ENCODE measurements around the gene ZNF697. TPM values are rescaled to one million over a fixed set of nuclear protein-coding genes. Genes with fewer than 3 reads are reported as not detected.
"Not testable (repeated sequence)": the region's sequence is repeated elsewhere in the genome, so short reads cannot be mapped to it uniquely, and the experiment has no call there.

Gene ZNF697
- total RNA-seq (2014; rRNA removed; shearing (Covaris generic)) = 2.6 and 4.5 TPM in 2 replicates

- DNase-seq (ENCODE audit: low spot score) = peak; percentile 96
- in situ Hi-C loops (cut with HindIII; ENCODE audit: low sequenced_read_pairs) = no loop called here
Observed at GRCh38 chr1:119647734-119648619, at the start of gene ZNF697. TSS of gene ZNF697 (minus strand) at chr1:119648266. CDS start at chr1:119626100, 22,166 bp downstream.

DNA sequence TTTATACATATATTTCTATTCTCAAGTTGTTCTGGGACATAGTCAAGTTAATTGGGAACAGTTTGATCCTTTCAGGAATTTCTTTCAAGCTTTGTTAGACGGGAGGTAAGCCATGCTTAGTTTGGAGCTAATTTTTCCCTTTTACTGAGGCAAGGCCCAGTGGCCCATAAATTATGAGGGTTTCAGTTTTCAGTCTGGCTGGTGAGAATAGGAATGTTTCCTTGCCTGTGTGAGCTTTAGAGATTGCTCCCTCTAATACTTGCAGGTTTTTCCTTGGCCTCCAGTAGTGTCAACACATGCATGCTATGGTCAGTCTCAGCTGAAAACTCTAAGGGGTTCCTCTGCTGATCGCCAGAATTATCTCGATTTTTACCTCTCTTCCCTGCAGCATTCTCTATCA is 49.5 kb upstream of the ZNF697 start:
- DNase-seq (ENCODE audit: low spot score) = no peak
- in situ Hi-C loops (cut with HindIII; ENCODE audit: low sequenced_read_pairs) = no loop called here

- in situ Hi-C loops (cut with HindIII; ENCODE audit: low sequenced_read_pairs); DNase-seq (ENCODE audit: low spot score): not testable (repeated sequence)
Observed at GRCh38 chr1:119696863-119697262, 48.8 kb upstream of the ZNF697 start.

DNA sequence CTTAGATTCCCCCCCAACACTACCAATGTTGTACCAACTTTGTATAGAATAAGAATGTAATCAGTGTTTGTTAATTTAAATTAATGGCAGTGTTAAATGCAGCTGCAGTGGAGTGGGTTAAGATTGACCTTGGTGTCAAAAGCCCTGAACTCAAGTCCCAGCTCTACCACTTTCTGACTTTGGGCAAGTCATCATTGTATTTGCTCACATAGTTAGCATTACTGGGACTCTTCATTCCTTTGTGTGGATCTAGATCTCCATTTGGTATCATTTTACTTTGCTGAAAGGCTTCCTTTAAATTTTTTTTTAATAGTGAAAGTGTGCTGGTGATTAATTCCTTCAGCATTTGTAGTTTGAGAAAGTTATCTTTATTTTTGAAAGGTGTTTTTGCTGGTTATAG is 41.4 kb upstream of the ZNF697 start:
- in situ Hi-C loops (cut with HindIII; ENCODE audit: low sequenced_read_pairs) = no loop called here
- no peak for DNase-seq (ENCODE audit: low spot score)

DNA sequence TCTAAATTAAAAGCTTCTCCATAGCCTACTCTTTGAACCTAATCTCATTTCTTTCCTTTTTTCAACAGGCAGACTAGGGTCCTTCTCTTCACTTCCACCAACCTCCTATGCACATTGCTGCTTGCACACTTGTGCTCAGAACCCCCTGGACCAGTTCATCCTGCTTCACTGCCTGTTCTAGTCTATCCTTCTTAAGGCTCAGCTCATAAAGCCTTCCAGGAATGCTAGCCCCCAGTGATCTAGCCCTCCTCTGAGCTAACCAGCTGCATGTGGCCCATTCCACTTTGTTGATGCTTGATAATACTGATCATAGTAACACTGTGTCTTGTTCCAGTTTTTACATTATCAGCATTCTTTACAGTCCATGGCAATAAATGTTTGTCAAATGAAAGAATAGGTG is 40.7 kb upstream of the ZNF697 start:
- no peak for DNase-seq (ENCODE audit: low spot score)
- in situ Hi-C loops (cut with HindIII; ENCODE audit: low sequenced_read_pairs) = no loop called here

- no peak for DNase-seq (ENCODE audit: low spot score)
- in situ Hi-C loops (cut with HindIII; ENCODE audit: low sequenced_read_pairs) = no loop called here
Observed at GRCh38 chr1:119687434-119688079, 39.5 kb upstream of the ZNF697 start.

DNA sequence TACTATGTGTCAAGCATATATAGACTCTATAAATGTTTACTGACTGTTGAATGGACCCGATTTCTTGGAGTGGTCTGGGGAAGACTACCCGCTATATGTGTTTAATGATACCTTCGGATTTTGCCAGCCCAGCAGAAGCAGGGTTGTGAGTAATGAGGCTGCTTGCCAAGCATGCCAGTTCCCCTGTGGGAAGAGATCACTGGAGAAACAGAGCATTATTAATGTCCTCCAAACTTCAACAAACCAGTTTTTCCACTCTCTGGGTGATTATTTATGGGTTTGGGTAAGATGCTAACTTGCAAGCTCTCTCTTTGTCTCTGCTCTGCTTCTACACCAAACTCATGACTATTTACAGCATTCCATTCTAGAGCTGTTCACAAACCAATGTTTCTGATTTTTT is 38.6 kb upstream of the ZNF697 start:
- DNase-seq (ENCODE audit: low spot score) = no peak
- in situ Hi-C loops (cut with HindIII; ENCODE audit: low sequenced_read_pairs) = no loop called here

DNA sequence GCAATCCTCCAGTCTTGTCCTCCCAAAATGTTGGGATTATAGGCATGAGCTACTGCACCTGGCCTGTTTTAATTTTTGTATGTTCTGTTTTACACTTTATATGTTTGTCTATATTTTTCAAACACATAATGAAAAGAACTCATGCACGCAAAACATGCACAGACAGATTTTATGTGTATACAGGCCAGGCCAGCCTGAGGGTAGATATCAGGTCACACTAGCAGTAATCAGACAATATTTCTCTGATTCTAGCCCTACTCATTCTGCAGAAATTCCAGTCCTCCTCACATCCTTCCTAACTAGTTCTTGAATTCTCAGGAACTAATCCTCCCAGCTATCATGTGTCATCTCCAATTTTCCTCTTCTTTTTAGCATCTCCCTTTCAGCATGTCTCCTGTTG is 35.8 kb upstream of the ZNF697 start:
- no peak for DNase-seq (ENCODE audit: low spot score)
- in situ Hi-C loops (cut with HindIII; ENCODE audit: low sequenced_read_pairs) = no loop called here

- in situ Hi-C loops (cut with HindIII; ENCODE audit: low sequenced_read_pairs) = no loop called here
- DNase-seq (ENCODE audit: low spot score) = no peak
Observed at GRCh38 chr1:119682141-119682540, 34.1 kb upstream of the ZNF697 start.

DNA sequence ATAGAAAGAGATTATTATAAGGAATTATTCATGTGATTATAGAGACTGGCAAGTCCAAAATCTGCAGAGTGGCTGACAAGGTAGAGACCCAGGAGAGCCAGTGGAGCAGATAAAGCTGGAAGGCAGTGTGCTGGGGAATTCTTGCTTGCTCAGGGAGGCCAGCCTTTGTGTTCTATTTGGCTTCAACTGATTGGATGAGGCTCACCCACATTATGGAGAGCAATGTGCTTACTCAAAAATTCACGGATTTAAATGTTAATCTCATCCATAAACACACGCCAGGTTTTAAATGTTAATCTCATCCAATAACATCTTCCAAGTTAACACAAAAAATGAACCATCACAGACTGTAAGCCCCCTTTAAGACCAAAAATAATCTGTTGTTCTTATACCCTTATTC is 33.5 kb upstream of the ZNF697 start:
- in situ Hi-C loops (cut with HindIII; ENCODE audit: low sequenced_read_pairs) = no loop called here
- DNase-seq (ENCODE audit: low spot score) = no peak

- in situ Hi-C loops (cut with HindIII; ENCODE audit: low sequenced_read_pairs) = no loop called here
- DNase-seq (ENCODE audit: low spot score) = no peak
Observed at GRCh38 chr1:119680723-119681122, 32.7 kb upstream of the ZNF697 start.

DNA sequence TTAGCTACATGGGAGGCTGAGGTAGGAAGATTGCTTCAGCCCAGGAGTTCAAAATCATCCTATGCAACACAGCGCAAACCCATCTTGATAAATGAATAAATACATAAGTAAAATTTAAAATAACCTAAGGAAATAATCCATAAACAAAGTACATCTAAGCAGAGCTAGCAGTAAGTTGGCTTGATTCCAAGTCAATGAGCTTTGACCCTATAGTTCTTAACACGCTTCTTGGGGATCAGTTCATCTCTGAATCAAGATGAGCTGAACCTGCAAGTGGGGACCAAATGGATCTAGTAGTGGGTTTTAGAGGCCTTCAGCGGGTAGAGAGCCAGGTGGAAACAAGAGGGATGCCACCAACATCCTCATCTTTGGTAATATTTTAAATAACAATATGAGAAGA is 32.1 kb upstream of the ZNF697 start:
- in situ Hi-C loops (cut with HindIII; ENCODE audit: low sequenced_read_pairs) = no loop called here
- no peak for DNase-seq (ENCODE audit: low spot score)

GRCh38 chr1:119679223-119679622 is 31.2 kb upstream of the ZNF697 start:
- no peak for DNase-seq (ENCODE audit: low spot score)
- in situ Hi-C loops (cut with HindIII; ENCODE audit: low sequenced_read_pairs) = no loop called here

- in situ Hi-C loops (cut with HindIII; ENCODE audit: low sequenced_read_pairs) = no loop called here
- DNase-seq (ENCODE audit: low spot score) = no peak
Observed at GRCh38 chr1:119676571-119677206, 28.6 kb upstream of the ZNF697 start.

- peak; percentile 85 for DNase-seq (ENCODE audit: low spot score)
- in situ Hi-C loops (cut with HindIII; ENCODE audit: low sequenced_read_pairs) = no loop called here
Observed at GRCh38 chr1:119675349-119676345, 27.6 kb upstream of the ZNF697 start.

DNA sequence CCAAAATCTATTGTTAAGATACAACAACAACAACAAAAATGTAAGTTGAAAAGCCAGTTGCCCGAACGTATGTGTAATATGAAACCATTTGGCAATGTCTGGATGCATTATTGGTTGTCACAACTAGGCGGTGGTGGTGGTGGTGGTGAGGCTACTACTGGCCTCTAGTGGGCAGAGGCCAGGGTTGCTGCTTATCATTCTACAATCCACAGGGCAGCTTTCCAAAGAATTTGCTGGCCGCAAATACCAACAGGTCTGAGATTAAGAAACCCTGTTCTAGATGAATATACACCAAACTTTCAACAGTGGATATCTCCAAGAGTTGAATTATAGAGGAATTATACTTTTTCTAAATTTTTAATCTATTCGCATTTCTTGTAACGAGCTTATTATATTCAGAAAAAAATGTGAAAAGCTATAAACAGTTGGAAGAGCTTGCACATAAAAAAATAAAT is 26.8 kb upstream of the ZNF697 start:
- peak; percentile 10 for DNase-seq (ENCODE audit: low spot score)
- in situ Hi-C loops (cut with HindIII; ENCODE audit: low sequenced_read_pairs) = no loop called here

- DNase-seq (ENCODE audit: low spot score) = no peak
- in situ Hi-C loops (cut with HindIII; ENCODE audit: low sequenced_read_pairs) = no loop called here
Observed at GRCh38 chr1:119674111-119674526, 26.1 kb upstream of the ZNF697 start.

DNA sequence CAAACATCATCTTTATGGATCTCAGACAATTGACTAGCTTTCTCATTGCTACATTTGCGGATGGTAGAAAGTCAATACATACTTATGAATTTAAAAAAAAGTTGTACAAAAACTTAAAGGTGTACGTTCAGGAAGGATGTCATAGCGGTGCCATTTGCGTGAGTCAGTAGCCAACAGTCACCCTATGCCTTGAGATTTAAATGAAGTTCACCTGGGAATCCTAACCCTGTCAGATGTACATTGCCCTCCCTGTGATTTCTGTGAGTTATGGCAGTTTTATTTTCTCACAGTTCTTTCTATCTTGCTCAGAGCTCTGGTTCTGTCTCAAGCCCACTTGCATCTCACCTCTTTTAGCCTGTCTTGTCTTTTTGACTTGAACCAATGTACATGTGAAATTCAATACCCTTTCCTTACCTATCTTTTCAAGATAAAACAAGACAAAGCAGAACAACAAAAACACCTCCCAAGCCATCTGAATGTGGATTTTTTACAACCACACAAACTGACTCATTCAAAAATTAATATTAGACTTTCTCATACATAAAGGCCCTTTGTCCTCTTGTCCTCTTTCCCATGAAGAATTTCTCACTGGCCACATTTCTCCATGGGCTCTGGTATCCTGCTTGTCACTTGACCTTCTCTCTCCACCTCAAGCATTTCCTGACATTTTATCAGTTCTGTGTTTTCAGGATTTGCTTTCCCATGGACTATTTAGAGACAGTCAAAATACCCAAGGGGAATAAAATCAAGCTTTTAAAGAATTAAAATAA is 25.3 kb upstream of the ZNF697 start:
- no peak for DNase-seq (ENCODE audit: low spot score)
- in situ Hi-C loops (cut with HindIII; ENCODE audit: low sequenced_read_pairs) = no loop called here
